ENCODE data around the gene GLTPD2.

DNA sequence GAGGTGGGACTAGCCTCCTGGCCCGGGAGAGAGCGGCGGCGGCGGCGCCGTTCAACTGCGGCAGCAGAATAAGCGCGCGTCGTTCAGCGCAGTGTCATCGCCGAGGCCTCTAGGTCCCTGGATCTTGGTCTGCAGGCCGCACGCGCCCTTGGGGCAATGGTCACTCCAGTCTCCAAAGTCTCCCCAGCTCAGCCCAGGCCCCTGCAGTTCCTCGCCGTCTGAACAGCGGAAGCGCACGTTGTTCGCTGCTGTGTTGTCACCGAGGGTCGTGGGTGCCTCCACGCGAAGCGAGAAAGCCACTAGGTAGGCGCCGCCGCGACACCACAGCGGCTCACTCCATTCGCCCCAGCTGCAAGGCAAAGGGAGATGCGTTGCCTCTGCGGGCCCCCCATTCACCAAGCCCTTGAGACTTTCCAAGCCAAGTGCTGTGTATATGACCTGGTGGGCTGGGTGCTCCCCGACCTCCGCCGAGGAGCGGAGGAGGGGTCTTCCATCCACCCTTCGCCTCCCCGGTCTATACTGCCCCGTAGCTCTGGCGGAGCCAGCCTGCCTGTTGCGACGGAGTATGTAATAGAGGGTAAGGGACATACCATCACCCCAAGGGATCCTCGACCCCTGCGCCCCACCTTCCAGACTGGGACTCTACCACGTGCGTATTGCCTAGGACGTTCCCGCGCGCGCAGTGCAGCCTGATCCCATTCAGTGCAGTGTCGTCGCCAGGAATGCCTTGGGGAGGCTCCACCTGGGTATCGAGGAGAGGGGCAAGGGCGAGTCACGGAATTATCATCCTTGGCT lies 3.3 kb upstream of the GLTPD2 start:
- TF ChIP-seq, protein P1, sequence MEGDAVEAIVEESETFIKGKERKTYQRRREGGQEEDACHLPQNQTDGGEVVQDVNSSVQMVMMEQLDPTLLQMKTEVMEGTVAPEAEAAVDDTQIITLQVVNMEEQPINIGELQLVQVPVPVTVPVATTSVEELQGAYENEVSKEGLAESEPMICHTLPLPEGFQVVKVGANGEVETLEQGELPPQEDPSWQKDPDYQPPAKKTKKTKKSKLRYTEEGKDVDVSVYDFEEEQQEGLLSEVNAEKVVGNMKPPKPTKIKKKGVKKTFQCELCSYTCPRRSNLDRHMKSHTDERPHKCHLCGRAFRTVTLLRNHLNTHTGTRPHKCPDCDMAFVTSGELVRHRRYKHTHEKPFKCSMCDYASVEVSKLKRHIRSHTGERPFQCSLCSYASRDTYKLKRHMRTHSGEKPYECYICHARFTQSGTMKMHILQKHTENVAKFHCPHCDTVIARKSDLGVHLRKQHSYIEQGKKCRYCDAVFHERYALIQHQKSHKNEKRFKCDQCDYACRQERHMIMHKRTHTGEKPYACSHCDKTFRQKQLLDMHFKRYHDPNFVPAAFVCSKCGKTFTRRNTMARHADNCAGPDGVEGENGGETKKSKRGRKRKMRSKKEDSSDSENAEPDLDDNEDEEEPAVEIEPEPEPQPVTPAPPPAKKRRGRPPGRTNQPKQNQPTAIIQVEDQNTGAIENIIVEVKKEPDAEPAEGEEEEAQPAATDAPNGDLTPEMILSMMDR (IDR thresholded peaks at IDR 0.05), result no peak
- no peak for TF ChIP-seq POLR2AphosphoS5 (IDR thresholded peaks at IDR 0.05; ENCODE audit: insufficient read depth in 1 of 2, low read depth in 1 of 2)
- TF ChIP-seq POLR2A (IDR thresholded peaks at IDR 0.05), result no peak
